ENCODE measurements around the gene XXYLT1. TPM values are rescaled to one million over a fixed set of nuclear protein-coding genes. Genes with fewer than 3 reads are reported as not detected.

XXYLT1 gene
- total RNA-seq, 1 donor = 32.8 TPM

DNA sequence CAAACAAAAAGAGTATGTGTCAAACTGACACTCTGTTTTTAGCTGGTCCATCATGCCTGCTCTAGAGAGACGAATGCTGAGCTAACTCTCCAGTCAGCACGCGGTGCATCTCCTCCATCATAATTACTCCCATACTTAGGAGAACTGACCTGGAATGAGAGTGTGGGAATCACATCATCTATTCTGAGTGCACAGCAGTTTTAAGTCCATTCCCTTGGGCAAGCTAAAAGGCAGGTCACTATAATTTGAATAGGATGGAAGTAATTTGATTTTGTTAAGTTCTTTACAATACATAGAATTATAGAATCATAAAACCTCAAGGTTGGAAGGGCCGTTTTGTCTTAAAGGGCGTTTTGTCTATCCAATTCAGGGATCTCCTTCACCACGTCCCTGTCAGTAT is 251.6 kb downstream of the XXYLT1 start:
- H3K4me3 ChIP-seq (ENCODE audit: low read depth, low read length) = no peak overlapping the region
- no peak for DNase-seq (ENCODE audit: low read depth)
- TF ChIP-seq CTCF (IDR thresholded peaks at IDR 0.05; ENCODE audit: insufficient read depth, low read depth, low read length) = no peak

Small RNA genes lying within 50 kb of the gene (small RNA-seq; reads per million reads assigned to genes)
- gene MIR3137 (not detected), gene RN7SL36P (not detected), gene RNU6-25P (not detected)

Other genes starting within 250 kb of the XXYLT1 start
- 72.5 and 91.1 TPM in 2 replicates for gene ACAP2, start 171.9 kb upstream of the XXYLT1 start, total RNA-seq

Data from fibroblast of villous mesenchyme (primary cell).